IPS DF 19.7 (cell line): ENCODE data around the gene SH2D1B.
"Not testable (repeated sequence)": the region's sequence is repeated elsewhere in the genome, so short reads cannot be mapped to it uniquely, and the experiment has no call there.

Source experiments
- DNase-seq: peaks from one replicate; pipeline ENCODE4 v3.0.0-alpha.2; 2013; ENCODE audit warnings: low read depth, low spot score

SH2D1B gene

GRCh38 chr1:162412002-162412401, at the start of gene SH2D1B:
Gene SH2D1B (minus strand): TSS chr1:162412136. CDS start chr1:162412016, 120 bp downstream.
- no peak for DNase-seq

- no peak for DNase-seq
These were observed 46.3 kb upstream of the SH2D1B start for GRCh38 chr1:162458236-162458635.

DNA sequence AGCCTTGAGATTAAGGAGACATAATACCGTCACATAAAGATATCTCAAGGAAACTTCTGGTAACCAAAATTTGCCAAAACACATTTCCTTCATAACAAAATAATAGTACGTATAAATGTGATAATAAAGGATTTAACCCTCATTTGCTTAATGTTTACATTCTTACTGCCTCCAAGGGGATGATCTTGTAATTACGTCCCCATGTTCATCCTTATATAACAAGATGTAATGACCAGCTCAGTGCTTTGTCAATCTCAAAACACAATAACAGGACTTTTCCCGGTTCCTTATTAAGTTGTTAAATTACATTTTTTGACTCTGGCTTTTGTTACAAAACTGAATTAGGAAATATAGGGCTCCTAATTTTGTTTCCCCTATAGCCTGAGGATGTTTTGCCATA, 44.4 kb upstream of the SH2D1B start:
- no peak for DNase-seq

DNA sequence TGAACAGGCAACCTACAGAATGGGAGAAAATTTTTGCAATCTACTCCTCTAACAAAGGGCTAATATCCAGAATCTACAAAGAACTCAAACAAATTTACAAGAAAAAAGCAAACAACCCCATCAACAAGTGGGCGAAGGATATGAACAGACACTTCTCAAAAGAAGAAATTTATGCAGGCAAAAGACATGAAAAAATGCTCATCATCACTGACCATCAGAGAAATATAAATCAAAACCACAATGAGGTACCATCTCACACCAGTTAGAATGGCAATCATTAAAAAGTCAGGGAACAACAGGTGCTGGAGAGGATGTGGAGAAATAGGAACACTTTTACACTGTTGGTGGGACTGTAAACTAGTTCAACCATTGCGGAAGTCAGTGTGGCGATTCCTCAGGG, 42.4 kb upstream of the SH2D1B start:
- DNase-seq: not testable (repeated sequence)

GRCh38 chr1:162446946-162447345, 35.0 kb upstream of the SH2D1B start:
- no peak for DNase-seq

GRCh38 chr1:162444903-162445302, 33.0 kb upstream of the SH2D1B start:
- DNase-seq: no peak

DNA sequence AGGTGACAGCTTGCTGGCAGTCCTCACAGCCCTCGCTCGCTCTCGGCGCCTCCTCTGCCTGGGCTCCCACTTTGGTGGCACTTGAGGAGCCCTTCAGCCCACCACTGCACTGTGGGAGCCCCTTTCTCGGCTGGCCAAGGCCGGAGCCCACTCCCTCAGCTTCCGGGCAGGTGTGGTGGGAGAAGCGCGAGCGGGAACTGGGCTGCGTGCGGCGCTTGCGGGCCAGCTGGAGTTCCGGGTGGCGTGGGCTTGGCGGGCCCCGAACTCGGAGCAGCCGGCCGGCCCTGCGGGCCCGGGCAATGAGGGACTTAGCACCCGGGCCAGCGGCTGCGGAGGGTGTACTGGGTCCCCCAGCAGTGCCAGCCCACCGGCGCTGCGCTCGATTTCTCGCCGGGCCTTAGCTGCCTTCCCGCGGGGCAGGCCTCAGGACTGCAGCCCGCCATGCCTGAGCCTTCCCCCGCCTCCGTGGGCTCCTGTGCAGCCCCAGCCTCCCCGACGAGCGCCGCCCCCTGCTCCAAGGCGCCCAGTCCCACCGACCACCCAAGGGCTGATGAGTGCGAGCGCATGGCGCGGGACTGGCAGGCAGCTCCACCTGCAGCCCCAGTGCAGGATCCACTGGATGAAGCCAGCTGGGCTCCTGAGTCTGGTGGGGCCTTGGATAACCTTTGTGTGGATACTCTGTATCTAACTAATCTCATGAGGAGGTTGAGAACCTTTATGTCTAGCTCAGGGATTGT, 21.2 kb upstream of the SH2D1B start:
- DNase-seq: not testable (repeated sequence)

DNA sequence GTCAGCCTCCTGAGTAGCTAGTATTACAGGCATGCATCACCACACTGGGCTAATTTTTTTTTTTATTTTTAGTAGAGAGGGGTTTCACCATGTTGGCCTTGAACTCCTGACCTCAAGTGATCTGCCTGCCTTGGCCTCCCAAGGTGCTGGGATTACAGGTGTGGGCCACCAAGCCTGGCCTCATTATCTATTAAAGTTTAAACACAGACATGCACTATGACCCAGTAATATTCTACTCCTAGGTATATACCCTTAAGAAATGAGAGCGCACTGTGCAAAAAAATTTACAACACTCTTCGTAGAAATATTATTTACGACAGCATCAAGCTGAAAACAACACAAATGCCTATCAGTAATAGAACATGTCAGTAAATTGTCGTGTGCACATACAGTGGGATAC, 18.6 kb upstream of the SH2D1B start:
- DNase-seq: no peak

DNA sequence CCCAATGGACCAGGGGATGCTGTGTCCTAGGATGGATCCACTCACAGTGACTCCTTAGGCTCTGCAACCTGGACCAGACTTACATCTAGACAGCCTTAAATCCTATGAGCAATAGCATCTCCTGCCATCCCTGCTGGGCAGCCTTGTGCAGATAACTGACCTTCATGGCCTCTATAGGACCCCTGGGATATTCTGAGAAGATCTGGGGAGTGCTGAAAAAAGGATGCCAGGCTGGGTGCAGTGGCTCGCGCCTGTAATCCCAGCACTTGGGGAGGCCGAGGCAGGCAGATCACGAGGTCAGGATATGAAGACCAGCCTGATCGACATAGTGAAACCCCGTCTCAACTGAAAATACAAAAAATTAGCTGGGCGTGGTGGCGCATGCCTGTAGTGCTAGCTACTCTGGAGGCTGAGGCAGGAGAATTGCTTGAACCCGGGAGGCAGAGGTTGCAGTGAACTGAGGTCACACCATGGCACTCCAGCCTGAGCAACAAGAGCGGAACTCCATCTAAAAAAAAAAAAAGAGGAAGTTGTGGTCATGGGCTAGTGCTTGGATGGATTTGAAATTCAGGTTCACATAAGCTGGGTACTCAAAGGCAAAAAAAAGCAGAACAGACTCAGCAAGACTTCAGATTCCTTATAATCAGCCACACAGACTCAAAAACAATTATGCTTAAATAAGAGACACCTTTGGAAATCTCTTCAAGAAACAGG, 10.9 kb upstream of the SH2D1B start:
- no peak for DNase-seq

GRCh38 chr1:162421258-162422164, 9.6 kb upstream of the SH2D1B start:
- DNase-seq: no peak

DNA sequence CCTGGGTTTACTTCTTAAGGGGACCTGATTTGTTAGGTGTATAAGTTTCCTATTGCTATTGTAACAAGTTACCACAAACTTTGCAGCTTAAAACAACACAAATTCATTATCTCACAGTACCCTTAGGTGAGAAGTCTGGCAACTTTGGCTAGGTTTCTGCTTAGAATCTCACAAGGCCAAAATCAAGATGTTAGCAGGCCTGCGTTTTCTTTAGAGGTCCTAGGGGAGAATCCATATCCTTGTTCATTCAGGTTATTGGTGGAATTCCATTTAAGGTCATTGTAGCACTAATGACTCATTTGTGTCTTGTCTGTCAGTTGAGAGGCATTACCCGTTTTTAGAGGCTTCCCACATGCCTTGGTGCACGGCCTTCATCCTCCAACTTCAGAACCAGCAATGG, 8.2 kb upstream of the SH2D1B start:
- no peak for DNase-seq

DNA sequence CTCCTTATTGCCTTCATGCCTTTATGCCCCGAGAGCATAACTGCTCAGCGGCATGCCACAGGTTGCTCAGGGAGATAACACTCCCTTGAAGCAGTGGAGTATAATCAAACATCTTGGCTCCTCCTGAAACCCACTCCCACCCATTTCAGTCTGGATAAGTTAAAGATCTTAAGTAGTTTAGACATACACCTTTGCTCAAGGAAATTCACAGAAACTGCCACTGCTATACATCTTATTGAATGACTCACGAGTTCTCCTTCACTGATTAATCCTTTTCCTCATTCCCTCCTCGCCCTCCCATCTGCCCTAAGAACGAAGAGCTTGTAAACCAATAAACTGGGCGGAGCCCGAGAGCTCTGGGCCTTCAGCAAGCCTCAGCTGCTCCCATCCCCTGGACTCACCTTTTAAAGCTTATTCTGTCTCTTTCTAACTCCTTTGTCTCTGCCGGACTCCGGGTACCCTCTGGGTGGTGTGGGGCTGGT, 7.6 kb upstream of the SH2D1B start:
- not testable (repeated sequence) for DNase-seq

- not testable (repeated sequence) for DNase-seq
These were observed 6.6 kb upstream of the SH2D1B start for GRCh38 chr1:162418584-162418983.

- DNase-seq: no peak
These were observed 5.7 kb upstream of the SH2D1B start for GRCh38 chr1:162417650-162418049.

DNA sequence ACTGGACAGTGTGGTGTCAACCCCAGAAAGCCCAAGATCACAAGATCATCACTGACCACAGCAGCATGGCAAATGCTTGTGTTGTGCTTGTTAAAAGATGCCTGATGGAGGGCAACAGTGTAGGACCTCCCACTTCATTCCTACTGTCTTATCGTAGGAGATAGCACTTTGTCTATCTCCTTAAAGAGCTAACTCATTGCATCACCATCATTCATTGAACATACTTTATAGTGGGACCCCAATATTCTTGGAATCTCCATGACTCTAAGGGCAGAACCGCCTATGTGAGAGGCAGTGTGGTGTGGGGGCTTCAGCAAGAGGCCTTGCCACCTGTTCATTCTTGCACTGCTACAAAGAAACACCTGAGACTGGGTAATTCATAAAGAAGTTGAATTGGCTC, 5.0 kb upstream of the SH2D1B start:
- no peak for DNase-seq

DNA sequence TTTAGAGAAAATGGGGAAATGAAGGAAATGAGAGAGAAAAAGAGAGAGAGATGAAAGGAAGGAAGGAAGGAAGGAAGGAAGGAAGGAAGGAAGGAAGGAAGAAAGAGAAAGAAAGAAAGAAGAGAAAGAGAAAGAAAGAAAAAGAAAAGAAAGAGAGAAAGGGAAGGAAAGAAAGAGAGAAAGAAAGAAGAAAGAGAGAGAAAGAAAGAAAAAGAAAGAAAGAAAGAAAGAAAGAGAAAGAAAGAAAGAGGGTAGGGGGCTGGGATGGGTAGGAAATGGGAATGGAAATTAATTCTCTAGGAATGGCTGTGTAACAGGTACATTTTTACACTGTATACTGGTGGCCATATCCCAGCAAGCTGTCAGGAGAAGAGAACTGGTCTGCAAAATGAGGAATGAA, 4.3 kb upstream of the SH2D1B start:
- no peak for DNase-seq

DNA sequence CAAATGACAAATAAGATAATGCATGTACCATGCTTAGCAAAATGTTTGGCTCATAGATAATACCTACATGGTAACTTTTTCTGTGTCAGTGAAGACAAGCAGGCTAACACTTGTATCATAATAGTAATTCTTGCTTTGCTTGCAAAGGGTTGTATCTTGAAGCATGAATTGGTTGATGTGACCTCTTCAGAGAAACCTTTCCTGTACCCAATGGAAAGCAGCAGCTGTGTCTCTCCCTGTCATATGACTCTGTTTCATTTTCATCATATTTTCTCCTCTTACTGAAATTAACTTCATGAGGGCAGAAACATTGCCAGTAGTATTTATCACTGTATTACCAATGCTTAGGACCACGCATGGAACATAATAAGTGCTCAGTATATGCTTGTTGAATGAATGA, 4.4 kb downstream of the SH2D1B start:
- no peak for DNase-seq

DNA sequence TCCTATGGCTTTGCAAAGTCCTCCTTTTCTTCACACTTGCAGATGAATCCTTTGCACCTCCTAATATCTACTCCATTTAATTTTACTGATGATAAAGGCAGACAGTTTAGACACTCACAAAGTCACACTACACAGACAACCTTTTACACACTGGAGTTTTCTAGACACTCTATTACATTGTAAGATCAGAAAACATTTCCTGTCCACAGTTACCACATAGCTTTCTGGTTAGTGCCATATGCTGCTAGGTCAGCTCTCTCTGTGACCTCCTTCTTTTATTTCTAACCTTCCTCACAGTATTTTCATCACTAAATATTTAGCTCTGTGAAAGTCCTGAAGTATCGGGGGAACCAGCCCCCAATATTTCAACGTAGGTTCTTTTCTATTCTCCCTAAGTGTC, 5.1 kb downstream of the SH2D1B start:
- no peak for DNase-seq

GRCh38 chr1:162405800-162406199, 6.1 kb downstream of the SH2D1B start:
- DNase-seq: no peak

- no peak for DNase-seq
These were observed 7.3 kb downstream of the SH2D1B start for GRCh38 chr1:162404550-162405160.

GRCh38 chr1:162400790-162401355, 11.1 kb downstream of the SH2D1B start:
- DNase-seq: no peak
